Endothelial cell of umbilical vein (primary cell): ENCODE measurements around the gene RRAGD. TPM values are rescaled to one million over a fixed set of nuclear protein-coding genes. Genes with fewer than 3 reads are reported as not detected.

ENCODE experiments used
- BruUV-seq: library from RNA; stranded (reverse); fragments of 400-500 nt; replicated peaks from 2 replicates; lab custom pipeline; 2021; lab: Mats Ljungman, UMichigan
- CTCF ChIA-PET: fragments of 300-600, 350-600 bp; sonication (Branson Sonifier 250); formaldehyde crosslinking; loops from one replicate; lab custom pipeline; 2021; ENCODE audit warnings: antibody characterized with exemption, inconsistent platforms; lab: Charles Lee
- POLR2A ChIA-PET: fragments of 300-600, 350-600 bp; sonication (Branson Sonifier 250); formaldehyde crosslinking; loops from one replicate; lab custom pipeline; 2021; ENCODE audit warnings: antibody characterized with exemption, inconsistent platforms; lab: Charles Lee
- DNase-seq: peaks from one replicate; pipeline ENCODE4 v3.0.0-alpha.2; 2011; ENCODE audit warnings: low read depth, low spot score
- FAIRE-seq: peaks from 2 replicates; lab custom pipeline; 2011; peaks lifted over from hg19 to GRCh38; lab: Jason Lieb, UNC
- H2AFZ ChIP-seq: 2 replicates; pipeline ENCODE4 v1.6.0; 2012; ENCODE audit warnings: low read depth, low read length, control low read depth, inconsistent platforms
- H3K27ac ChIP-seq: 2 replicates; pipeline ENCODE4 v1.5.1; 2011; ENCODE audit warnings: low read depth, mild to moderate bottlenecking, control low read depth, low read length, moderate library complexity; ENCODE audit not compliant: insufficient read depth
- H3K27me3 ChIP-seq, 2 experiments: 2 replicates each; pipeline versions ENCODE4 v1.6.0 to v1.6.1; 2011; ENCODE audit warnings: low read length in 2 of 2, mixed read lengths in 1 of 2; ENCODE audit not compliant: control insufficient read depth in 2 of 2, insufficient read depth in 2 of 2
- H3K36me3 ChIP-seq, 2 experiments: 2 replicates in 1 of 2; 3 replicates in 1 of 2; pipeline ENCODE4 v1.5.1; 2011; ENCODE audit warnings: low read length in 2 of 2, mild to moderate bottlenecking in 1 of 2, moderate library complexity in 1 of 2; ENCODE audit not compliant: control insufficient read depth in 2 of 2, insufficient read depth in 2 of 2; ENCODE audit errors: extremely low read depth in 1 of 2
- H3K4me1 ChIP-seq: 3 replicates; pipeline ENCODE4 v1.5.1; 2011; ENCODE audit warnings: mild to moderate bottlenecking, low read length; ENCODE audit not compliant: control insufficient read depth, insufficient read depth; ENCODE audit errors: extremely low read depth
- H3K4me2 ChIP-seq: 2 replicates; pipeline ENCODE4 v1.6.1; 2011; ENCODE audit warnings: low read length, control low read depth, mixed read lengths; ENCODE audit not compliant: insufficient read depth
- H3K4me3 ChIP-seq, 3 experiments: fragments of 200-600 bp in 1 of 3; sonication (generic), shearing (Covaris generic) in 1 of 3; replicated peaks in 1 of 3; 2 replicates each; pipeline ENCODE4 v1.5.1; 2011 to 2016; ENCODE audit warnings: control low read depth in 3 of 3, low read length in 3 of 3, mild to moderate bottlenecking in 2 of 3, inconsistent platforms in 1 of 3, low read depth in 1 of 3, moderate library complexity in 1 of 3; ENCODE audit not compliant: insufficient read depth in 1 of 3
- H3K79me2 ChIP-seq: 2 replicates; pipeline ENCODE4 v1.6.0; 2012; ENCODE audit warnings: low read length, inconsistent platforms; ENCODE audit not compliant: control insufficient read depth, insufficient read depth
- H3K9ac ChIP-seq: replicated peaks from 2 replicates; pipeline ENCODE3; 2011; ENCODE audit warnings: low read length, control low read depth; ENCODE audit not compliant: insufficient read depth; ENCODE audit errors: extremely low read depth
- H3K9me1 ChIP-seq: replicated peaks from 3 replicates; pipeline ENCODE4 v1.6.0; 2011; ENCODE audit warnings: mild to moderate bottlenecking, low read length; ENCODE audit not compliant: control insufficient read depth, insufficient read depth; ENCODE audit errors: extremely low read depth
- H3K9me3 ChIP-seq: replicated peaks from 2 replicates; pipeline ENCODE4 v1.5.1; 2012; ENCODE audit warnings: low read length, inconsistent platforms; ENCODE audit not compliant: control insufficient read depth, insufficient read depth
- H4K20me1 ChIP-seq: replicated peaks from 2 replicates; pipeline ENCODE3; 2011; ENCODE audit warnings: mild to moderate bottlenecking, low read length; ENCODE audit not compliant: control insufficient read depth, insufficient read depth; ENCODE audit errors: extremely low read depth
- CTCF ChIP-seq, 2 donors: IDR thresholded peaks; 1 replicate in 1 of 2; 2 replicates in 1 of 2; pipeline ENCODE4 v1.5.1; 2011; ENCODE audit warnings: low read length in 2 of 2, mild to moderate bottlenecking in 2 of 2, moderate library complexity in 2 of 2, control low read depth in 1 of 2, inconsistent platforms in 1 of 2, low read depth in 1 of 2; ENCODE audit not compliant: insufficient read depth in 1 of 2; ENCODE audit errors: extremely low read depth in 1 of 2
- GATA2 ChIP-seq: IDR thresholded peaks from 2 replicates; pipeline ENCODE4 v1.7.0; 2011; ENCODE audit warnings: low read depth, mild to moderate bottlenecking, moderate library complexity, mixed read lengths, low read length; ENCODE audit not compliant: insufficient read length, insufficient read depth
- dilution Hi-C: fragments of 300-500 bp; cut with MboI; formaldehyde crosslinking; loops from one replicate; pipeline ENCODE4 v1.15.0; 2019; ENCODE audit warnings: low sequenced_read_pairs; ENCODE audit not compliant: extremely low pct_ligation_motif_present
- intact Hi-C: fragments of 100-400 bp; cut with micrococcal nuclease; formaldehyde crosslinking; loops from one replicate; pipeline ENCODE4 v1.10.0; 2022
- polyA plus RNA-seq, 4 experiments: library from polyadenylated mRNA; depleted of rRNA in 3 of 4; stranded (reverse) in 3 of 4; unstranded in 1 of 4; fragments of >200 nt; gene quantifications; 2 replicates each; pipeline versions ENCODE4 v1.2.1 to v1.2.3, GENCODE V29; 2011 to 2012; ENCODE audit warnings: missing spikeins in 1 of 4
- total RNA-seq: library from RNA; stranded (reverse); gene quantifications from 2 replicates; pipeline ENCODE4 v1.2.3, GENCODE V29; 2021

Gene RRAGD
- total and polyA plus RNA-seq, 2 donors (not counting 3 experiments of a cell fraction or from before 2014, with no cell fraction given), result 0.07 to 2.0 TPM

GRCh38 chr6:89330910-89331309 lies 81.2 kb downstream of the RRAGD start:
- CTCF ChIA-PET, result interaction anchor here (1.4 to 2.5 kb wide), 2 partner anchors 19 to 41 kb away, joined by 7 to 8 read pairs; no protein-coding TSS in a partner anchor
- no peak for FAIRE-seq
- Histone ChIP-seq H3K36me3 (peaks cover 2 to 21% of the 10 kb centered on the region in 2 experiments), H3K4me1 (peaks cover 3% of the 10 kb centered on the region), H4K20me1 (no peaks in the 10 kb centered on the region), H3K4me3 (no peak overlapping the region), H2AFZ (no peak overlapping the region), H3K79me2 (no peaks in the 10 kb centered on the region), H3K9me3 (no peaks in the 10 kb centered on the region), H3K27me3 (no peaks in the 10 kb centered on the region), H3K9ac (no peak overlapping the region), H3K4me2 (no peak overlapping the region), H3K9me1 (no peaks in the 10 kb centered on the region), H3K27ac (no peak overlapping the region)
- no TSS peak for BruUV-seq
- POLR2A ChIA-PET, result no interaction called here
- DNase-seq, result no peak
- intact Hi-C loops (no loop called here), dilution Hi-C loops (no loop called here)
- TF ChIP-seq CTCF (IDR thresholded peaks at IDR 0.05; ENCODE audit: extremely low read depth in 1 of 2, insufficient read depth in 1 of 2, low read depth in 1 of 2, low read length in 2 of 2), result no peak

- Histone ChIP-seq H3K36me3 (peaks cover 2 to 18% of the 10 kb centered on the region in 2 experiments), H3K4me2 (no peak overlapping the region), H3K4me3 (no peak overlapping the region), H3K27ac (no peak overlapping the region), H2AFZ (no peak overlapping the region), H3K9ac (no peak overlapping the region), H3K79me2 (no peaks in the 10 kb centered on the region), H3K9me1 (no peaks in the 10 kb centered on the region), H4K20me1 (no peaks in the 10 kb centered on the region), H3K4me1 (peaks cover 10% of the 10 kb centered on the region), H3K27me3 (no peaks in the 10 kb centered on the region), H3K9me3 (no peaks in the 10 kb centered on the region)
- BruUV-seq, result no TSS peak
- FAIRE-seq (no peak), DNase-seq (no peak)
- TF ChIP-seq GATA2, result no peak
- dilution Hi-C loops (no loop called here), intact Hi-C loops (no loop called here)
- ChIA-PET CTCF (interaction anchor here (1.2 to 2.5 kb wide), 3 partner anchors 17 to 43 kb away, joined by 3 to 11 read pairs (median 8); no protein-coding TSS in a partner anchor), POLR2A (no interaction called here)
Observed at GRCh38 chr6:89328976-89329375, 83.1 kb downstream of the RRAGD start.
